Measurements from ENCODE around the gene HAND2.

GRCh38 chr4:173499658-173500535, 30.1 kb downstream of the HAND2 start:
- TF ChIP-seq CTCF (conservative IDR thresholded peaks at IDR 0.05; ENCODE audit: low read length) (no peak), EZH2phosphoT487 (IDR thresholded peaks at IDR 0.05; ENCODE audit: borderline replicate concordance) (no peak)

Data from Loucy (cell line).